ENCODE results near the gene TDP2.
"Not testable (repeated sequence)": the region's sequence is repeated elsewhere in the genome, so short reads cannot be mapped to it uniquely, and the experiment has no call there.

Gene TDP2

DNA sequence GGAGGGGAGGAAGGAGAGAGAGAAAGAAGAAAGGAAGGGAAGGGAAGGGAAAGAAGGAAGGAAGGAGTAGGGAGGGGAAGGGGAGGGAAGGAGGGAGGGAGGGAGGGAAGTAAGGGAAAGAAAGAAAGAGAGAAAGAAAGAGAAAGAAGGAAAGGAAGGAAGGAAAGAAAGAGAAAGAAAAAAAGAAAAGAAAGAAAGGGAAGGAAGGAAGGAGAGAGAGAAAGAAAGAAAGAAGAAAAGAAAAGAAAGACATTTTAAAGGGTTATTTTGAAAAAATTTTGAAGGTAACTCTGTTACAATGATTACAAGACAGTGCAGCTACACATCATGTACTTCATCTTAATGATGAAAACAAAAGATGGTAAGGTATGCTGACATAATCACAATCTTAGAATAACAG lies 24.6 kb downstream of the TDP2 start:
- H3K79me1 ChIP-seq (ENCODE audit: low read depth, low read length) = no peaks in the 10 kb centered on the region
- H3K27ac ChIP-seq (replicated peaks; ENCODE audit: low read length) = no peak overlapping the region
- no peak overlapping the region for H4K91ac ChIP-seq (ENCODE audit: low read depth, low read length, poor library complexity)
- no peak overlapping the region for H3K4me2 ChIP-seq (ENCODE audit: insufficient read depth, low read length, poor library complexity, severe bottlenecking)
- peaks cover 0 to 4% of the 10 kb centered on the region in 2 donors for H3K9me3 ChIP-seq (replicated peaks in 1 of 2; ENCODE audit: control insufficient read depth in 2 of 2, insufficient read depth in 1 of 2, low read depth in 1 of 2, low read length in 2 of 2)
- H3K4me3 ChIP-seq (ENCODE audit: low read length in 2 of 2) = no peak overlapping the region
- no peak overlapping the region for H3K18ac ChIP-seq (ENCODE audit: low read length)
- no peaks in the 10 kb centered on the region for H3K36me3 ChIP-seq (replicated peaks in 1 of 2; ENCODE audit: control insufficient read depth in 2 of 2, insufficient read depth in 2 of 2, low read length in 2 of 2)
- H3K4me1 ChIP-seq (ENCODE audit: control insufficient read depth in 2 of 2, insufficient read depth in 1 of 2, low read depth in 1 of 2, low read length in 2 of 2) = peaks cover 2 to 9% of the 10 kb centered on the region in 2 donors
- H3K27me3 ChIP-seq (ENCODE audit: control insufficient read depth in 3 of 3, insufficient read depth in 3 of 3, low read depth in 1 of 3, low read length in 3 of 3) = peaks cover 2 to 20% (median 2%) of the 10 kb centered on the region in 3 experiments
- H2BK15ac ChIP-seq (ENCODE audit: low read length) = no peak overlapping the region
- no peak overlapping the region for H3K23ac ChIP-seq (ENCODE audit: low read depth, low read length, poor library complexity)
- H2BK12ac ChIP-seq (ENCODE audit: low read length) = no peak overlapping the region
- H2BK120ac ChIP-seq (ENCODE audit: low read depth, low read length) = no peak overlapping the region
- H3K4ac ChIP-seq (ENCODE audit: low read length) = no peak overlapping the region
- H2BK5ac ChIP-seq (ENCODE audit: low read length) = no peak overlapping the region
- H4K8ac ChIP-seq (ENCODE audit: low read depth, low read length) = no peak overlapping the region
- no peak overlapping the region for H3K14ac ChIP-seq (ENCODE audit: low read length)
- H2AK5ac ChIP-seq (ENCODE audit: low read depth, low read length) = no peak overlapping the region
- DNase-seq (ENCODE audit: low spot score) = no peak
- H2AFZ ChIP-seq (ENCODE audit: low read length) = no peak overlapping the region
- no peak overlapping the region for H3K9ac ChIP-seq (ENCODE audit: low read depth, low read length, poor library complexity)

DNA sequence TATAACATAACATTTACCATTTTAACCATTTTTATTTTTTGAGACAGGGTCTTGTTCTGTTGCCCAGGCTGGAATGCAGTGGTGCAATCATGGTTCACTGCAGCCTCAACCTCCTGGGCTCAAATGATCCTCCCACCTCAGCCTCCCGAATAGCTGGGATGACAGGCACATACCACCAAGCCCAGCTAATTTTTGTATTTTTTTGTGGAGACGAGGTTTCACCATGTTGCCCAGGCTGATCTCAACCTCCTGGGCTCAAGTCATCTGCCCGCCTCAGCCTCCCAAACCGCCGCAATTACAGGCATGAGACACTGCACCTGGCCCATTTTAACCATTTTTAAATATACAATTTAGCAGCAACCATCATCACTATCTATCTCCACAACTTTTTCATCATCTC lies 26.1 kb downstream of the TDP2 start:
- not testable (repeated sequence) for H4K91ac ChIP-seq (ENCODE audit: low read depth, low read length, poor library complexity); H3K36me3 ChIP-seq (replicated peaks in 1 of 2; ENCODE audit: control insufficient read depth in 2 of 2, insufficient read depth in 2 of 2, low read length in 2 of 2); H3K27ac ChIP-seq (replicated peaks; ENCODE audit: low read length); H2AFZ ChIP-seq (ENCODE audit: low read length); H3K4me1 ChIP-seq (ENCODE audit: control insufficient read depth in 2 of 2, insufficient read depth in 1 of 2, low read depth in 1 of 2, low read length in 2 of 2); H4K8ac ChIP-seq (ENCODE audit: low read depth, low read length); H2BK12ac ChIP-seq (ENCODE audit: low read length); H2BK120ac ChIP-seq (ENCODE audit: low read depth, low read length); H2BK5ac ChIP-seq (ENCODE audit: low read length); H3K4me2 ChIP-seq (ENCODE audit: insufficient read depth, low read length, poor library complexity, severe bottlenecking); H2AK5ac ChIP-seq (ENCODE audit: low read depth, low read length); H3K14ac ChIP-seq (ENCODE audit: low read length); H3K79me1 ChIP-seq (ENCODE audit: low read depth, low read length); H3K9me3 ChIP-seq (replicated peaks in 1 of 2; ENCODE audit: control insufficient read depth in 2 of 2, insufficient read depth in 1 of 2, low read depth in 1 of 2, low read length in 2 of 2); H3K9ac ChIP-seq (ENCODE audit: low read depth, low read length, poor library complexity); H2BK15ac ChIP-seq (ENCODE audit: low read length); H3K18ac ChIP-seq (ENCODE audit: low read length); H3K23ac ChIP-seq (ENCODE audit: low read depth, low read length, poor library complexity); H3K4ac ChIP-seq (ENCODE audit: low read length); DNase-seq (ENCODE audit: low spot score); H3K4me3 ChIP-seq (ENCODE audit: low read length in 2 of 2)
- H3K27me3 ChIP-seq (ENCODE audit: control insufficient read depth in 3 of 3, insufficient read depth in 3 of 3, low read depth in 1 of 3, low read length in 3 of 3) = peaks cover 2 to 20% (median 2%) of the 10 kb centered on the region in 3 experiments
- no CpG with 5 or more reads among the region's 5 CpGs for WGBS, 2 donors (ENCODE audit: extremely low coverage in 2 of 2, insufficient read length in 2 of 2, insufficient replicate concordance in 1 of 2)

DNA sequence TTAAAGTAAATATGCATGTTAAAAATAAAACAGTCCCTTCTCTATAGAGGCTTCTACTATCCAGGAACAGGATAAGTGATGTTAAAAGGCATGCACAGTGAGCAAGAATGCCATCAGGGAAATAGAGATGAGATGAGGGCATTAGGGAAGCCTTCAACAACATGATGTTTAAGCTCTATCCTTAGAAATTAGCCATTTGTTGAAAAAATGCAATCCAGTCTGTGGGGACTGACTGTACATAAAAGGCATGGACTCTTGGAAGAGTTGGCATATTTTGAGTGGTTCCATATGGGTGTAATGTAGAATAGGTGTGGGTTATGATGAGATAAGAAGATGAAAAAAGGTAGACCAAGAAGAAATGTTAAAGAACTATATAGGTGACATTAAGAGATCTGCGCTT lies 26.5 kb downstream of the TDP2 start:
- H3K9ac ChIP-seq (ENCODE audit: low read depth, low read length, poor library complexity) = no peak overlapping the region
- H2BK12ac ChIP-seq (ENCODE audit: low read length) = no peak overlapping the region
- H4K91ac ChIP-seq (ENCODE audit: low read depth, low read length, poor library complexity) = no peak overlapping the region
- no peak overlapping the region for H2AFZ ChIP-seq (ENCODE audit: low read length)
- no peak overlapping the region for H3K4ac ChIP-seq (ENCODE audit: low read length)
- no peak overlapping the region for H3K14ac ChIP-seq (ENCODE audit: low read length)
- no peak for DNase-seq (ENCODE audit: low spot score)
- peaks cover 0 to 18% (median 0%) of the 10 kb centered on the region in 3 experiments for H3K27me3 ChIP-seq (ENCODE audit: control insufficient read depth in 3 of 3, insufficient read depth in 3 of 3, low read depth in 1 of 3, low read length in 3 of 3)
- no peak overlapping the region for H2BK5ac ChIP-seq (ENCODE audit: low read length)
- no peak overlapping the region for H3K18ac ChIP-seq (ENCODE audit: low read length)
- H4K8ac ChIP-seq (ENCODE audit: low read depth, low read length) = no peak overlapping the region
- H3K36me3 ChIP-seq (replicated peaks in 1 of 2; ENCODE audit: control insufficient read depth in 2 of 2, insufficient read depth in 2 of 2, low read length in 2 of 2) = no peaks in the 10 kb centered on the region
- no peak overlapping the region for H3K4me2 ChIP-seq (ENCODE audit: insufficient read depth, low read length, poor library complexity, severe bottlenecking)
- H3K27ac ChIP-seq (replicated peaks; ENCODE audit: low read length) = no peak overlapping the region
- no peak overlapping the region for H3K23ac ChIP-seq (ENCODE audit: low read depth, low read length, poor library complexity)
- H3K9me3 ChIP-seq (replicated peaks in 1 of 2; ENCODE audit: control insufficient read depth in 2 of 2, insufficient read depth in 1 of 2, low read depth in 1 of 2, low read length in 2 of 2) = peaks cover 0 to 7% of the 10 kb centered on the region in 2 donors
- no peak overlapping the region for H3K4me3 ChIP-seq (ENCODE audit: low read length in 2 of 2)
- H3K79me1 ChIP-seq (ENCODE audit: low read depth, low read length) = no peaks in the 10 kb centered on the region
- H2BK15ac ChIP-seq (ENCODE audit: low read length) = no peak overlapping the region
- no CpG with 5 or more reads among the region's 1 CpG for WGBS, 2 donors (ENCODE audit: extremely low coverage in 2 of 2, insufficient read length in 2 of 2, insufficient replicate concordance in 1 of 2)
- no peak overlapping the region for H2AK5ac ChIP-seq (ENCODE audit: low read depth, low read length)
- H3K4me1 ChIP-seq (ENCODE audit: control insufficient read depth in 2 of 2, insufficient read depth in 1 of 2, low read depth in 1 of 2, low read length in 2 of 2) = no peaks in the 10 kb centered on the region
- no peak overlapping the region for H2BK120ac ChIP-seq (ENCODE audit: low read depth, low read length)

DNA sequence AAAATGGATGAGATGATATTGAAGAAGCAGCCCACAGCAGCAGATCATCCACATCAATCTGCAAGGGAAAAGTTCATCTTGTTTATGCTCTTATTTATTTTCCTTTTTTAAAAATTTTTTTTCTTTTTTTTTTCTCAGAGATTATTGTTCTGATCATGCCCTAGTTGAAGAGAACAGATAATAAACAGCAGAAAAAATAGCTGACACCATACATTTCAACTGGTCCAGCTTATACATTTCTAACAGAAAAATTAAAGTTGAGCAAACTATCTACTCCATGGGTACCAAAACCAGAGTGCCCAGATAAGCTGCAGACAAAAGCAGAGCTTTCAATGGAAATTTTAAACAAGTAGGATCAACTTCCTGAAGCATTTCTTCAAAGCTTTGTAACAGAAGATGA lies 30.0 kb downstream of the TDP2 start:
- Histone ChIP-seq H3K9me3 (replicated peaks in 1 of 2; ENCODE audit: control insufficient read depth in 2 of 2, insufficient read depth in 1 of 2, low read depth in 1 of 2, low read length in 2 of 2) (peaks cover 0 to 7% of the 10 kb centered on the region in 2 donors), H4K8ac (ENCODE audit: low read depth, low read length) (no peak overlapping the region), H2BK15ac (ENCODE audit: low read length) (no peak overlapping the region), H2BK5ac (ENCODE audit: low read length) (no peak overlapping the region), H3K4ac (ENCODE audit: low read length) (no peak overlapping the region), H3K18ac (ENCODE audit: low read length) (no peak overlapping the region), H3K36me3 (replicated peaks in 1 of 2; ENCODE audit: control insufficient read depth in 2 of 2, insufficient read depth in 2 of 2, low read length in 2 of 2) (no peaks in the 10 kb centered on the region), H3K4me1 (ENCODE audit: control insufficient read depth in 2 of 2, insufficient read depth in 1 of 2, low read depth in 1 of 2, low read length in 2 of 2) (peaks cover 0 to 2% of the 10 kb centered on the region in 2 donors), H3K4me2 (ENCODE audit: insufficient read depth, low read length, poor library complexity, severe bottlenecking) (no peak overlapping the region), H4K91ac (ENCODE audit: low read depth, low read length, poor library complexity) (no peak overlapping the region), H3K14ac (ENCODE audit: low read length) (no peak overlapping the region), H3K9ac (ENCODE audit: low read depth, low read length, poor library complexity) (no peak overlapping the region), H3K27ac (replicated peaks; ENCODE audit: low read length) (no peak overlapping the region), H3K4me3 (ENCODE audit: low read length in 2 of 2) (no peak overlapping the region), H2AFZ (ENCODE audit: low read length) (no peak overlapping the region), H3K79me1 (ENCODE audit: low read depth, low read length) (no peaks in the 10 kb centered on the region), H2BK120ac (ENCODE audit: low read depth, low read length) (no peak overlapping the region), H2BK12ac (ENCODE audit: low read length) (no peak overlapping the region), H2AK5ac (ENCODE audit: low read depth, low read length) (no peak overlapping the region), H3K27me3 (ENCODE audit: control insufficient read depth in 3 of 3, insufficient read depth in 3 of 3, low read depth in 1 of 3, low read length in 3 of 3) (peaks cover 0 to 2% (median 0%) of the 10 kb centered on the region in 3 experiments), H3K23ac (ENCODE audit: low read depth, low read length, poor library complexity) (no peak overlapping the region)
- no peak for DNase-seq (ENCODE audit: low spot score)
